Measurements from ENCODE around the gene CYCS. TPM values are rescaled to one million over a fixed set of nuclear protein-coding genes. Genes with fewer than 3 reads are reported as not detected.
"Not testable (repeated sequence)": the region's sequence is repeated elsewhere in the genome, so short reads cannot be mapped to it uniquely, and the experiment has no call there.

The CYCS gene
- total RNA-seq, 2 experiments from 2014 or later, result 393 to 409 TPM

- Mint-ChIP-seq H3K4me3 (no peak overlapping the region), H3K4me1 (peaks cover 5% of the 10 kb centered on the region), H3K27me3 (no peaks in the 10 kb centered on the region), H3K27ac (no peak overlapping the region), H3K36me3 (peaks cover 7% of the 10 kb centered on the region), H3K9me3 (no peaks in the 10 kb centered on the region)
- DNase-seq, result no peak
Measured at GRCh38 chr7:25134358-25135010, 9.4 kb upstream of the CYCS start.

- Mint-ChIP-seq H3K4me1 (peaks cover 5% of the 10 kb centered on the region), H3K27me3 (no peaks in the 10 kb centered on the region), H3K4me3 (no peak overlapping the region), H3K27ac (no peak overlapping the region), H3K9me3 (no peaks in the 10 kb centered on the region), H3K36me3 (peaks cover 7% of the 10 kb centered on the region)
- no peak for DNase-seq
Measured at GRCh38 chr7:25132430-25132829, 7.4 kb upstream of the CYCS start.

GRCh38 chr7:25126751-25127150 is 1.7 kb upstream of the CYCS start:
- Mint-ChIP-seq H3K27ac (no peak overlapping the region), H3K36me3 (peaks cover 32% of the 10 kb centered on the region), H3K27me3 (peaks cover 5% of the 10 kb centered on the region), H3K4me3 (no peak overlapping the region), H3K9me3 (no peaks in the 10 kb centered on the region), H3K4me1 (peaks cover 22% of the 10 kb centered on the region)
- no peak for DNase-seq

GRCh38 chr7:25124465-25125136 is 459 bp downstream of the CYCS start:
- Mint-ChIP-seq H3K4me1 (peaks cover 35% of the 10 kb centered on the region), H3K27ac (peak overlapping the region; percentile 96), H3K4me3 (peak overlapping the region; percentile 93), H3K27me3 (peaks cover 5% of the 10 kb centered on the region), H3K9me3 (no peaks in the 10 kb centered on the region), H3K36me3 (peaks cover 47% of the 10 kb centered on the region)
- DNase-seq, result peak; percentile 20

GRCh38 chr7:25122373-25122772 is 2.7 kb downstream of the CYCS start:
- no peaks in the 10 kb centered on the region for H3K9me3 Mint-ChIP-seq
- H3K27ac Mint-ChIP-seq, result peak overlapping the region; percentile 32
- no peak for DNase-seq
- peaks cover 5% of the 10 kb centered on the region for H3K27me3 Mint-ChIP-seq
- H3K36me3 Mint-ChIP-seq, result peaks cover 60% of the 10 kb centered on the region
- H3K4me1 Mint-ChIP-seq, result peaks cover 55% of the 10 kb centered on the region
- H3K4me3 Mint-ChIP-seq, result peak overlapping the region; percentile 26

GRCh38 chr7:25121599-25121998 is 3.5 kb downstream of the CYCS start:
- peaks cover 60% of the 10 kb centered on the region for H3K36me3 Mint-ChIP-seq
- H3K4me1 Mint-ChIP-seq, result peaks cover 56% of the 10 kb centered on the region
- peak overlapping the region; percentile 32 for H3K4me3 Mint-ChIP-seq
- H3K9me3 Mint-ChIP-seq, result no peaks in the 10 kb centered on the region
- H3K27me3 Mint-ChIP-seq, result peaks cover 5% of the 10 kb centered on the region
- H3K27ac Mint-ChIP-seq, result no peak overlapping the region
- DNase-seq, result no peak

GRCh38 chr7:25119102-25119501 is 6.0 kb downstream of the CYCS start:
- Mint-ChIP-seq H3K9me3 (no peaks in the 10 kb centered on the region), H3K27me3 (no peaks in the 10 kb centered on the region), H3K27ac (peak overlapping the region; percentile 62), H3K4me1 (peaks cover 52% of the 10 kb centered on the region), H3K36me3 (peaks cover 50% of the 10 kb centered on the region), H3K4me3 (no peak overlapping the region)
- DNase-seq, result no peak

GRCh38 chr7:25118048-25118753 is 6.9 kb downstream of the CYCS start:
- no peaks in the 10 kb centered on the region for H3K9me3 Mint-ChIP-seq
- peaks cover 41% of the 10 kb centered on the region for H3K36me3 Mint-ChIP-seq

GRCh38 chr7:25117226-25118047 is 7.6 kb downstream of the CYCS start:
- no peaks in the 10 kb centered on the region for H3K9me3 Mint-ChIP-seq
- H3K4me3 Mint-ChIP-seq, result no peak overlapping the region
- no peaks in the 10 kb centered on the region for H3K27me3 Mint-ChIP-seq
- H3K4me1 Mint-ChIP-seq, result peaks cover 41% of the 10 kb centered on the region
- DNase-seq, result no peak
- peak overlapping the region; percentile 67 for H3K27ac Mint-ChIP-seq
- peaks cover 38% of the 10 kb centered on the region for H3K36me3 Mint-ChIP-seq

More at GRCh38 chr7:25118048-25118753, 6.9 kb downstream of the CYCS start:
- DNase-seq, result no peak
- Mint-ChIP-seq H3K27me3 (no peaks in the 10 kb centered on the region), H3K27ac (peak overlapping the region; percentile 67), H3K4me3 (no peak overlapping the region), H3K4me1 (peaks cover 43% of the 10 kb centered on the region)

- Mint-ChIP-seq H3K4me1 (peaks cover 32% of the 10 kb centered on the region), H3K36me3 (peaks cover 35% of the 10 kb centered on the region), H3K4me3 (no peak overlapping the region), H3K27me3 (no peaks in the 10 kb centered on the region), H3K27ac (peak overlapping the region; percentile 1), H3K9me3 (no peaks in the 10 kb centered on the region)
- DNase-seq, result no peak
Measured at GRCh38 chr7:25116621-25117020, 8.4 kb downstream of the CYCS start.

- not testable (repeated sequence) for H3K27ac Mint-ChIP-seq, H3K27me3 Mint-ChIP-seq, H3K4me3 Mint-ChIP-seq, H3K36me3 Mint-ChIP-seq, H3K4me1 Mint-ChIP-seq, DNase-seq, H3K9me3 Mint-ChIP-seq
Measured at GRCh38 chr7:25110514-25110913, 14.5 kb downstream of the CYCS start.

GRCh38 chr7:25109276-25109675 is 15.8 kb downstream of the CYCS start:
- no peak for DNase-seq
- peaks cover 8% of the 10 kb centered on the region for H3K36me3 Mint-ChIP-seq
- H3K4me3 Mint-ChIP-seq, result no peak overlapping the region
- H3K27me3 Mint-ChIP-seq, result no peaks in the 10 kb centered on the region
- H3K27ac Mint-ChIP-seq, result no peak overlapping the region
- peaks cover 9% of the 10 kb centered on the region for H3K4me1 Mint-ChIP-seq
- H3K9me3 Mint-ChIP-seq, result peaks cover 1% of the 10 kb centered on the region

- peaks cover 1% of the 10 kb centered on the region for H3K9me3 Mint-ChIP-seq
Measured at GRCh38 chr7:25105911-25106310, 19.1 kb downstream of the CYCS start.

GRCh38 chr7:25103773-25104172 is 21.3 kb downstream of the CYCS start:
- Mint-ChIP-seq H3K9me3 (no peaks in the 10 kb centered on the region), H3K4me3 (no peak overlapping the region), H3K4me1 (no peaks in the 10 kb centered on the region), H3K27ac (no peak overlapping the region), H3K27me3 (no peaks in the 10 kb centered on the region), H3K36me3 (no peaks in the 10 kb centered on the region)
- DNase-seq, result no peak

More at GRCh38 chr7:25105911-25106310, 19.1 kb downstream of the CYCS start:
- Mint-ChIP-seq H3K27me3 (no peaks in the 10 kb centered on the region), H3K36me3 (no peaks in the 10 kb centered on the region), H3K27ac (no peak overlapping the region), H3K4me1 (peaks cover 9% of the 10 kb centered on the region), H3K4me3 (no peak overlapping the region)
- DNase-seq, result no peak

GRCh38 chr7:25101817-25102216 is 23.2 kb downstream of the CYCS start:
- no peak for DNase-seq
- Mint-ChIP-seq H3K27ac (no peak overlapping the region), H3K9me3 (no peaks in the 10 kb centered on the region), H3K36me3 (no peaks in the 10 kb centered on the region), H3K27me3 (peaks cover 3% of the 10 kb centered on the region), H3K4me1 (peaks cover 2% of the 10 kb centered on the region), H3K4me3 (no peak overlapping the region)
